Measurements from ENCODE around the gene ZSWIM4.

The ZSWIM4 gene

GRCh38 chr19:13873834-13874515 lies 78.7 kb downstream of the ZSWIM4 start:
- DNase-seq (ENCODE audit: low read depth in 2 of 2), result no peak

GRCh38 chr19:13875824-13876223 lies 80.6 kb downstream of the ZSWIM4 start:
- no peak for DNase-seq (ENCODE audit: low read depth in 2 of 2)

GRCh38 chr19:13876834-13877233 lies 81.6 kb downstream of the ZSWIM4 start, which contains the start of gene NANOS3:
TSS of gene NANOS3 (plus strand) at chr19:13877134. CDS start at chr19:13877249, 115 bp downstream.
- DNase-seq (ENCODE audit: low read depth in 2 of 2), result no peak

- no peak for DNase-seq (ENCODE audit: low read depth in 2 of 2)
Measured at GRCh38 chr19:13877303-13877702, 82.1 kb downstream of the ZSWIM4 start.

GRCh38 chr19:13880059-13881043 lies 85.1 kb downstream of the ZSWIM4 start:
- DNase-seq (ENCODE audit: low read depth in 2 of 2), result peak; percentile 97 to 99

GRCh38 chr19:13881251-13881691 lies 86.0 kb downstream of the ZSWIM4 start:
- no peak for DNase-seq (ENCODE audit: low read depth in 2 of 2)

All from stimulated activated CD4-positive, alpha-beta T cell treated with anti-CD3 and anti-CD28 coated beads, Interleukin-15, amount 100 ng/mL, for 48 hours (primary cell).